H1 (cell line): ENCODE results near the gene JPT2. TPM values are rescaled to one million over a fixed set of nuclear protein-coding genes. Genes with fewer than 3 reads are reported as not detected.

ENCODE experiments used
- CTCF ChIA-PET: fragments of 300-600 bp; sonication (Branson Sonifier 250); formaldehyde crosslinking; loops from one replicate; lab custom pipeline; 2021; ENCODE audit not compliant: partially characterized antibody; lab: Charles Lee
- POLR2A ChIA-PET: fragments of 300-600 bp; sonication (Branson Sonifier 250); formaldehyde crosslinking; loops from one replicate; lab custom pipeline; 2021; ENCODE audit warnings: inconsistent platforms; ENCODE audit not compliant: partially characterized antibody; lab: Charles Lee
- DNase-seq, 2 experiments: peaks; one replicate each; pipeline versions ENCODE4 v3.0.0 to v3.0.0-alpha.2; 2010 to 2022; ENCODE audit warnings: low spot score in 2 of 2, low read depth in 1 of 2, mixed read lengths in 1 of 2
- FAIRE-seq: peaks from 2 replicates; lab custom pipeline; 2011; peaks lifted over from hg19 to GRCh38; lab: Jason Lieb, UNC
- H2AFZ ChIP-seq: 2 replicates; pipeline ENCODE4 v1.8.1; 2012; ENCODE audit warnings: low read length, inconsistent platforms
- H2AK5ac ChIP-seq: 2 replicates; pipeline ENCODE4 v1.6.1; 2013; ENCODE audit warnings: low read depth, low read length
- H2BK120ac ChIP-seq: replicated peaks from 2 replicates; pipeline ENCODE3; 2013; ENCODE audit warnings: low read depth, low read length, inconsistent platforms
- H2BK12ac ChIP-seq: 2 replicates; pipeline ENCODE4 v1.6.1; 2013; ENCODE audit warnings: low read depth, low read length
- H2BK15ac ChIP-seq: 2 replicates; pipeline ENCODE4 v1.6.1; 2013; ENCODE audit warnings: low read length
- H2BK20ac ChIP-seq: 2 replicates; pipeline ENCODE4 v1.6.1; 2013; ENCODE audit warnings: low read length
- H2BK5ac ChIP-seq: 2 replicates; pipeline ENCODE4 v1.6.1; 2013; ENCODE audit warnings: low read depth, low read length
- H3K14ac ChIP-seq: 2 replicates; pipeline ENCODE4 v1.6.1; 2013; ENCODE audit warnings: inconsistent platforms; ENCODE audit not compliant: insufficient read length
- H3K18ac ChIP-seq: 2 replicates; pipeline ENCODE4 v1.6.1; 2013; ENCODE audit warnings: low read length; ENCODE audit errors: extremely low read depth
- H3K23ac ChIP-seq: 2 replicates; pipeline ENCODE4 v1.6.1; 2013; ENCODE audit warnings: inconsistent platforms; ENCODE audit not compliant: insufficient read length
- H3K23me2 ChIP-seq: 2 replicates; pipeline ENCODE4 v1.6.1; 2013; ENCODE audit warnings: low read depth, low read length
- H3K27ac ChIP-seq: 2 replicates; pipeline ENCODE4 v1.6.1; 2011; ENCODE audit warnings: low read depth, low read length, inconsistent platforms
- H3K27me3 ChIP-seq, 4 experiments: replicated peaks in 1 of 4; 1 replicate in 1 of 4; 2 replicates in 3 of 4; pipeline versions ENCODE4 v1.6.1 to v1.8.1; 2011 to 2013; ENCODE audit warnings: low read length in 3 of 4, mild to moderate bottlenecking in 3 of 4, inconsistent platforms in 2 of 4, mixed read lengths in 2 of 4, moderate library complexity in 1 of 4; ENCODE audit not compliant: control insufficient read depth in 3 of 4, insufficient read depth in 3 of 4; ENCODE audit errors: extremely low read depth in 1 of 4
- H3K36me3 ChIP-seq, 4 experiments: 2 replicates each; pipeline versions ENCODE4 v1.6.1 to v1.8.1; 2011 to 2013; ENCODE audit warnings: mild to moderate bottlenecking in 4 of 4, low read length in 3 of 4, moderate library complexity in 2 of 4, control low read depth in 1 of 4, inconsistent platforms in 1 of 4; ENCODE audit not compliant: insufficient read depth in 4 of 4, control insufficient read depth in 2 of 4
- H3K4ac ChIP-seq: replicated peaks from 2 replicates; pipeline ENCODE3; 2013; ENCODE audit warnings: low read length, low read depth, mixed read lengths, inconsistent platforms; ENCODE audit not compliant: insufficient read length
- H3K4me1 ChIP-seq, 4 experiments: replicated peaks in 1 of 4; 1 replicate in 1 of 4; 2 replicates in 3 of 4; pipeline versions ENCODE4 v1.6.1 to v1.8.1; 2011 to 2013; ENCODE audit warnings: low read length in 3 of 4, inconsistent platforms in 2 of 4, mixed read lengths in 1 of 4; ENCODE audit not compliant: insufficient read depth in 4 of 4, control insufficient read depth in 3 of 4
- H3K4me2 ChIP-seq, 2 experiments: 2 replicates each; pipeline versions ENCODE4 v1.6.1 to v1.8.1; 2011 to 2013; ENCODE audit warnings: low read depth in 2 of 2, low read length in 2 of 2, control low read depth in 1 of 2, inconsistent platforms in 1 of 2, mild to moderate bottlenecking in 1 of 2; ENCODE audit not compliant: insufficient read depth in 1 of 2
- H3K4me3 ChIP-seq, 4 experiments: fragments of 200-600, 300-600 bp in 1 of 4; sonication (generic), shearing (Covaris generic), sonication (Bioruptor Twin) in 1 of 4; 2 replicates each; pipeline versions ENCODE4 v1.5.1 to v1.8.1; 2011 to 2016; ENCODE audit warnings: low read length in 4 of 4, low read depth in 3 of 4, control low read depth in 2 of 4, inconsistent platforms in 2 of 4, mild to moderate bottlenecking in 2 of 4, mixed read lengths in 1 of 4, moderate library complexity in 1 of 4; ENCODE audit not compliant: insufficient read depth in 2 of 4; ENCODE audit errors: extremely low read depth in 1 of 4
- H3K56ac ChIP-seq: replicated peaks from 2 replicates; pipeline ENCODE3; 2013; ENCODE audit warnings: low read depth, mild to moderate bottlenecking, mixed read lengths, low read length, inconsistent platforms; ENCODE audit not compliant: insufficient read length
- H3K79me1 ChIP-seq: 2 replicates; pipeline ENCODE4 v1.6.1; 2013; ENCODE audit warnings: low read depth, low read length, control low read depth
- H3K79me2 ChIP-seq, 2 experiments: 2 replicates each; pipeline versions ENCODE4 v1.6.1 to v1.8.1; 2012 to 2013; ENCODE audit warnings: low read length in 2 of 2, mild to moderate bottlenecking in 2 of 2, inconsistent platforms in 1 of 2; ENCODE audit not compliant: insufficient read depth in 2 of 2, control insufficient read depth in 1 of 2
- H3K9ac ChIP-seq, 4 experiments: replicated peaks in 1 of 4; 1 replicate in 1 of 4; 2 replicates in 3 of 4; pipeline versions ENCODE4 v1.6.1 to v1.8.1; 2011 to 2013; ENCODE audit warnings: low read depth in 3 of 4, low read length in 3 of 4, control low read depth in 2 of 4, mild to moderate bottlenecking in 2 of 4, moderate library complexity in 2 of 4, inconsistent platforms in 1 of 4; ENCODE audit errors: extremely low read depth in 1 of 4
- H3K9me3 ChIP-seq, 2 experiments: 2 replicates each; pipeline versions ENCODE4 v1.6.1 to v1.8.1; 2012 to 2013; ENCODE audit warnings: mild to moderate bottlenecking in 2 of 2, moderate library complexity in 2 of 2, control low read depth in 1 of 2, inconsistent platforms in 1 of 2, low read depth in 1 of 2, low read length in 1 of 2, mixed read lengths in 1 of 2; ENCODE audit not compliant: insufficient read depth in 2 of 2
- H4K20me1 ChIP-seq, 2 experiments: replicated peaks in 1 of 2; 2 replicates each; pipeline versions ENCODE3 to v1.8.1; 2011 to 2013; ENCODE audit warnings: inconsistent platforms in 2 of 2, low read length in 2 of 2, mild to moderate bottlenecking in 1 of 2; ENCODE audit not compliant: insufficient read depth in 2 of 2, control insufficient read depth in 1 of 2
- H4K5ac ChIP-seq: 2 replicates; pipeline ENCODE4 v1.6.1; 2013; ENCODE audit warnings: low read length, low read depth, mixed read lengths, inconsistent platforms; ENCODE audit not compliant: insufficient read length
- H4K8ac ChIP-seq: 2 replicates; pipeline ENCODE4 v1.8.0; 2013; ENCODE audit warnings: mild to moderate bottlenecking, moderate library complexity, low read length, inconsistent platforms; ENCODE audit not compliant: insufficient read depth; ENCODE audit errors: extremely low read depth
- H4K91ac ChIP-seq: replicated peaks from 2 replicates; pipeline ENCODE3; 2013; ENCODE audit warnings: low read length, mixed read lengths, inconsistent platforms; ENCODE audit not compliant: insufficient read length
- BACH1 ChIP-seq: IDR thresholded peaks from 2 replicates; pipeline ENCODE4 v1.6.1; 2012; ENCODE audit warnings: low read length, improper control_type of control experiment
- BCL11A ChIP-seq, 2 experiments: IDR thresholded peaks; one replicate each; pipeline ENCODE4 v1.6.1; 2011; ENCODE audit warnings: low read depth in 2 of 2, low read length in 2 of 2, mild to moderate bottlenecking in 2 of 2
- CREB1 ChIP-seq: IDR thresholded peaks from 2 replicates; pipeline ENCODE4 v1.6.1; 2012; ENCODE audit warnings: inconsistent platforms
- CTBP2 ChIP-seq: IDR thresholded peaks from 2 replicates; pipeline ENCODE4 v1.7.0; 2011; ENCODE audit warnings: borderline replicate concordance, mild to moderate bottlenecking, moderate library complexity, mixed read lengths, low read length; ENCODE audit not compliant: insufficient read depth, insufficient read length
- JUN ChIP-seq: IDR thresholded peaks from 2 replicates; pipeline ENCODE4 v1.6.1; 2011; ENCODE audit warnings: low read depth, mild to moderate bottlenecking, improper control_type of control experiment, low read length
- JUND ChIP-seq: IDR thresholded peaks from 2 replicates; pipeline ENCODE4 v1.6.1; 2011; ENCODE audit warnings: mild to moderate bottlenecking, improper control_type of control experiment, low read length
- SIN3A ChIP-seq, 2 experiments: IDR thresholded peaks in 1 of 2; conservative IDR thresholded peaks in 1 of 2; 2 replicates each; pipeline ENCODE4 v1.6.1; 2011 to 2012; ENCODE audit warnings: low read length in 2 of 2, improper control_type of control experiment in 1 of 2, low read depth in 1 of 2, mild to moderate bottlenecking in 1 of 2
- SIRT6 ChIP-seq: IDR thresholded peaks from one replicate; pipeline ENCODE4 v1.7.1; 2012; ENCODE audit warnings: low read length, inconsistent platforms
- TEAD4 ChIP-seq: IDR thresholded peaks from 2 replicates; pipeline ENCODE4 v1.6.1; 2012; ENCODE audit warnings: low read depth, low read length, inconsistent platforms, mixed read lengths
- WGBS, 2 experiments: shearing (Covaris generic) in 1 of 2; methylation state at CpG; one replicate each; pipeline versions ENCODE4 v1.1.6 to v1.1.7; 2013 to 2015; ENCODE audit warnings: low lambda C conversion rate in 2 of 2, mixed read lengths in 2 of 2, inconsistent platforms in 1 of 2, low coverage in 1 of 2, missing lambda C conversion rate in 1 of 2; ENCODE audit not compliant: insufficient replicate concordance in 2 of 2, insufficient coverage in 1 of 2, insufficient read length in 1 of 2; ENCODE audit errors: extremely low coverage in 1 of 2, missing lambda C conversion rate in 1 of 2; 5-methylcytosine and 5-hydroxymethylcytosine counted together
- polyA plus RNA-seq, 7 experiments: library from polyadenylated mRNA; depleted of rRNA in 3 of 7; stranded (reverse) in 5 of 7; unstranded in 2 of 7; fragments of >200 nt in 5 of 7; fragments of 200-250 nt in 2 of 7; gene quantifications; 1 replicate in 5 of 7; 2 replicates in 1 of 7; 4 replicates in 1 of 7; pipeline versions ENCODE4 v1.2.1 to v1.2.3, GENCODE V29; 2011 to 2013; ENCODE audit warnings: missing spikeins in 2 of 7, mixed read lengths in 2 of 7
- total RNA-seq: library from RNA; stranded (reverse); fragmentation: NEBNext Ultra II Directional; extraction: Animal tissue kit (Norgen Biotek cat#: 25700); gene quantifications from 2 replicates; pipeline ENCODE4 v1.2.1, GENCODE V29; 2021

The JPT2 gene
- total and polyA plus RNA-seq, 2 of the 8 experiments (the other 6 are each of a cell fraction or from before 2014, with no cell fraction given), result 67.6 to 197 TPM

DNA sequence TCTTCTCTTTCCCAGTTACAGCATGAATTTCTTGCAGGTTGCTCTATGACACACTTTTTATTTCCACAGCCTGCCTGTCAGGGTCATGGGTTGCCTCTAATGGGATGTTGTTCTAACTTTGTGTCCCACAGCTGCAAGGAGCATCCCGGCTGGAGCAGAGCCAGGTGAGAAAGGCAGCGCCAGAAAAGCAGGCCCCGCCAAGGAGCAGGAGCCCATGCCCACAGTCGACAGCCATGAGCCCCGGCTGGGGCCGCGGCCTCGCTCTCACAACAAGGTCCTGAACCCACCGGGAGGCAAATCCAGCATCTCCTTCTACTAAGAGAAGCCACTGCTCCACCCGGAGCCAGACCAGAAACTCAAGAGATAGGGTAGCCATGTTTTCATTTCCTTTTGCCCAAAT, 20.6 kb downstream of the JPT2 start:
- FAIRE-seq (no peak), DNase-seq (no peak)
- TF ChIP-seq BACH1 (no peak), CTBP2 (no peak), BCL11A (IDR thresholded peaks at IDR 0.05; ENCODE audit: low read depth in 2 of 2, low read length in 2 of 2) (no peak), CREB1 (no peak), SIN3A (conservative IDR thresholded peaks at IDR 0.05 in 1 of 2, IDR thresholded peaks at IDR 0.05 in 1 of 2; ENCODE audit: low read depth in 1 of 2, low read length in 2 of 2) (no peak), TEAD4 (no peak), SIRT6 (no peak), JUND (no peak), JUN (no peak)
- Histone ChIP-seq H3K14ac (no peak overlapping the region), H2BK120ac (no peak overlapping the region), H3K9ac (no peak overlapping the region), H3K56ac (no peak overlapping the region), H3K4ac (no peak overlapping the region), H3K36me3 (peaks cover 18 to 70% (median 63%) of the 10 kb centered on the region in 4 experiments), H4K91ac (no peak overlapping the region), H2BK5ac (no peak overlapping the region), H3K23me2 (no peaks in the 10 kb centered on the region), H2AK5ac (no peak overlapping the region), H3K18ac (no peak overlapping the region), H3K27me3 (no peaks in the 10 kb centered on the region), H2AFZ (no peak overlapping the region), H3K9me3 (no peaks in the 10 kb centered on the region), H3K4me2 (no peak overlapping the region), H4K8ac (no peak overlapping the region), H3K79me1 (0 out of 2 replicates have a peak, but pooled peaks cover 5% of the 10 kb centered on the region), H3K4me1 (no peaks in the 10 kb centered on the region), H3K27ac (no peak overlapping the region), H2BK12ac (no peak overlapping the region), H4K5ac (no peak overlapping the region), H2BK15ac (no peak overlapping the region), H4K20me1 (peaks cover 11 to 12% of the 10 kb centered on the region in 2 experiments), H3K79me2 (peaks cover 0 to 15% of the 10 kb centered on the region in 2 experiments; a peak in 2 of 4 replicates), H3K23ac (no peak overlapping the region), H3K4me3 (no peak overlapping the region), H2BK20ac (no peak overlapping the region)
- WGBS, 2 experiments, result 94% methylated on average over 10 of the region's 10 CpGs; no CpG with 5 or more reads in 1 of the 2 experiments
- CTCF ChIA-PET, result no interaction called here
- POLR2A ChIA-PET, result no interaction called here
